Lower leg skin (tissue), 4 donors: ENCODE measurements around the gene ASPN. TPM values are rescaled to one million over a fixed set of nuclear protein-coding genes. Genes with fewer than 3 reads are reported as not detected.

Experiments used
- DNase-seq, 2 donors: peaks; one replicate each; pipeline ENCODE4 v3.0.0-alpha.2; 2019; ENCODE audit warnings: low spot score in 2 of 2
- H3K4me3 ChIP-seq: fragments of 200-600 bp; sonication (generic); 2 replicates; pipeline ENCODE4 v1.5.1; 2017; ENCODE audit warnings: mild to moderate bottlenecking, low read depth; ENCODE audit not compliant: poor library complexity, severe bottlenecking
- POLR2A ChIP-seq, 2 donors: fragments of 450-650 bp; IDR thresholded peaks; one replicate each; pipeline ENCODE4 v1.6.1; 2016 to 2017; ENCODE audit warnings: antibody characterized with exemption in 2 of 2, mild to moderate bottlenecking in 1 of 2, moderate library complexity in 1 of 2
- WGBS, 2 donors: methylation state at CpG; one replicate each; pipeline ENCODE4 v1.1.5; 2018; 5-methylcytosine and 5-hydroxymethylcytosine counted together
- intact Hi-C: fragments of 100-400 bp; cut with DNase I; formaldehyde crosslinking; loops from one replicate; pipeline ENCODE4 v1.15.0; 2023; ENCODE audit warnings: low total_unique reads
- total RNA-seq, 4 donors: library from RNA; depleted of rRNA; stranded (reverse); fragments of >200 nt; gene quantifications; one replicate each; pipeline ENCODE4 v1.1.0, GENCODE V29; 2016
- TF ChIP-seq, protein P1 (sequence below), 3 donors: fragments of 450-650 bp; IDR thresholded peaks; one replicate each; pipeline ENCODE4 v1.5.1; 2016; ENCODE audit warnings: antibody characterized with exemption in 3 of 3, mild to moderate bottlenecking in 3 of 3, moderate library complexity in 2 of 3

The ASPN gene
- total RNA-seq, 4 donors from 2014 or later, result 3.0 to 9.1 (median 5.7) TPM

DNA sequence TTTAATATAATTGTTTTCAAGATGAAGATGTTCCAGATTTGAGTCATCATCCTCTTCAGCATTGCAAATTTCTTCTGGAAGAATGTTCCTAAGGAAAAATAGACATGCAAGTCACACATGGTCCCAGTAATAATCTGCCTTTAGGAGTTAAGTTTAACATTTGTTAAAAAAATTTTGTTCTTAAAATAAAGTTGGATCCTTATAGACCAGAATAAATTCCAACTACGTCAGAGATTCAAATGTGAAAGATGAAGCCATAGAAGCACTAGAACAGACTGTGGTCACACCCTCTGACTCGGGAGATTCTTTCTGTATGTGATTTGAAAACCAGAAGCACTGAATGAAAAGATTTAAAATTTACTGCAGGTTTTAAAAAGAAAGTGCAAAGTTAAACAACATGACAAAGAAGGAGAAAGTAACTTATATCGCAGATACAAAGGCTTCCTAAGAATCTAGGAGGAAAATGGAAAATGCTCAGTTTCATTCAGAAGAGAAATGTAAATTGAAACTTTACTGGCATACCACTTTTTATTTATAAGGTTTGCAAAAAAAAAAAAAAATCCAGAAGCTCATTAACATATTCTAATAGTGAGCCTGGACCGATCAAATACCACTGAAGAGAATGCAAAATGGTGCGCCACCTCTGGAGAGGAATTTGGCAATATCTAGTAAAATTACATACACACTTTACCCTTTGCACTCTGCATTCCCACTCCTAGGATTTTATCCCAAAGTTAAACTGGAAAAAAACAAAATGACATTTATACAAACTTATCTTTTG is 14.3 kb upstream of the ASPN start:
- intact Hi-C loops, result no loop called here
- 61 to 63% methylated on average over 5 of the region's 5 CpGs for WGBS, 2 donors
- no peak overlapping the region for H3K4me3 ChIP-seq
- TF ChIP-seq, protein P1, sequence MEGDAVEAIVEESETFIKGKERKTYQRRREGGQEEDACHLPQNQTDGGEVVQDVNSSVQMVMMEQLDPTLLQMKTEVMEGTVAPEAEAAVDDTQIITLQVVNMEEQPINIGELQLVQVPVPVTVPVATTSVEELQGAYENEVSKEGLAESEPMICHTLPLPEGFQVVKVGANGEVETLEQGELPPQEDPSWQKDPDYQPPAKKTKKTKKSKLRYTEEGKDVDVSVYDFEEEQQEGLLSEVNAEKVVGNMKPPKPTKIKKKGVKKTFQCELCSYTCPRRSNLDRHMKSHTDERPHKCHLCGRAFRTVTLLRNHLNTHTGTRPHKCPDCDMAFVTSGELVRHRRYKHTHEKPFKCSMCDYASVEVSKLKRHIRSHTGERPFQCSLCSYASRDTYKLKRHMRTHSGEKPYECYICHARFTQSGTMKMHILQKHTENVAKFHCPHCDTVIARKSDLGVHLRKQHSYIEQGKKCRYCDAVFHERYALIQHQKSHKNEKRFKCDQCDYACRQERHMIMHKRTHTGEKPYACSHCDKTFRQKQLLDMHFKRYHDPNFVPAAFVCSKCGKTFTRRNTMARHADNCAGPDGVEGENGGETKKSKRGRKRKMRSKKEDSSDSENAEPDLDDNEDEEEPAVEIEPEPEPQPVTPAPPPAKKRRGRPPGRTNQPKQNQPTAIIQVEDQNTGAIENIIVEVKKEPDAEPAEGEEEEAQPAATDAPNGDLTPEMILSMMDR (IDR thresholded peaks at IDR 0.05), result no peak
- TF ChIP-seq POLR2A (IDR thresholded peaks at IDR 0.05), result no peak
- DNase-seq, result no peak

DNA sequence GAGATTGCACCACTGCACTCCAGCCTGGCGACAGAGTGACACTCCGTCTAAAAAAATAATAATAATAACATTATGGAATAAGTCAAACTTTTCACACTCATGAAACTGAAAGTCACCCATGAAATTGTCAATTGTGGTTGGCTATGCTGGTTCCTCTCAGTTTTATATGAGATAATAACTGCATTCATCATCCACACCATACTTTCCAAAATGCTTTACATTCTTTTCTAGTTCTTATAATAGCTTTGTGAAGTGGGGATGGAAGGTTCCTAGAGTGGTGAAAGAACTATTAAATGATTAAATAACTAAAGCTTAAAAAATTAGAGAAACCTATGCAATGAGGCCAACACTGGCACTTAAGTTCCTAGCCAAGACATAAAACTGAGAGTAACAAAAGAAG is 12.6 kb upstream of the ASPN start:
- WGBS, 2 donors, result 95 to 96% methylated on average over 2 of the region's 2 CpGs
- TF ChIP-seq, protein P1 (IDR thresholded peaks at IDR 0.05), result no peak
- no peak for TF ChIP-seq POLR2A (IDR thresholded peaks at IDR 0.05)
- no peak for DNase-seq
- no peak overlapping the region for H3K4me3 ChIP-seq
- intact Hi-C loops, result no loop called here

DNA sequence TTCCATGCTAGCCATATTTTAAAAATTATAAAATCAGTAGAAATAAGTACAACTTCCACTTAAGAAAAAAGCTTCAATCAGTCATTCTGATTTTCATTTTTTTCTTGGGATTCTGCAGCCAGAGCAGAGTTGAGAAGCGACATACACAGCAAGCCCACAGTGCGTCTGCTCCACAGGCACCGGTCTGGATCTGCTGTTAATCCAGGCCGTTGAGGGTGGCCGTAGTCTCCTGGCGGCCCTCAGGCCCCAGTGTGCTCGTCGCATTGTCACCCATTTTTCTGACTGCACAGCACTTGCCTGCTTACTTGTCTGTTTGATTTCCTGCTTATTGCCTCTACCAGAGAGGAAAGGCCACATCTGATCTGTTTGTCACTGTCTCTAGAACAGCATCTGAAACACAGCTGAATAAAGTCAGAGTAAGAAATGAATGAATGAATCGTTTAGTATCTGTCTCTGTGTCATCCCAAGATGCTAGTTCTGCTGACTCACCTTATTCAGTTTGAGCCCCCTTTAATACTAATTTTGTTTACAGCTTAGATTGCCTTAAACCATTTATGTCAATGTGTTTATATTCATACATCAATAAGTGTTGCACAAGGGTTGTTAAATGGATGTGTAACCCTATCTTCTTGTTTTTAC is 11.6 kb upstream of the ASPN start:
- H3K4me3 ChIP-seq, result no peak overlapping the region
- WGBS, 2 donors, result 80 to 87% methylated on average over 9 of the region's 9 CpGs
- no peak for DNase-seq
- no peak for TF ChIP-seq POLR2A (IDR thresholded peaks at IDR 0.05)
- TF ChIP-seq, protein P1 (IDR thresholded peaks at IDR 0.05), result no peak
- intact Hi-C loops, result no loop called here

DNA sequence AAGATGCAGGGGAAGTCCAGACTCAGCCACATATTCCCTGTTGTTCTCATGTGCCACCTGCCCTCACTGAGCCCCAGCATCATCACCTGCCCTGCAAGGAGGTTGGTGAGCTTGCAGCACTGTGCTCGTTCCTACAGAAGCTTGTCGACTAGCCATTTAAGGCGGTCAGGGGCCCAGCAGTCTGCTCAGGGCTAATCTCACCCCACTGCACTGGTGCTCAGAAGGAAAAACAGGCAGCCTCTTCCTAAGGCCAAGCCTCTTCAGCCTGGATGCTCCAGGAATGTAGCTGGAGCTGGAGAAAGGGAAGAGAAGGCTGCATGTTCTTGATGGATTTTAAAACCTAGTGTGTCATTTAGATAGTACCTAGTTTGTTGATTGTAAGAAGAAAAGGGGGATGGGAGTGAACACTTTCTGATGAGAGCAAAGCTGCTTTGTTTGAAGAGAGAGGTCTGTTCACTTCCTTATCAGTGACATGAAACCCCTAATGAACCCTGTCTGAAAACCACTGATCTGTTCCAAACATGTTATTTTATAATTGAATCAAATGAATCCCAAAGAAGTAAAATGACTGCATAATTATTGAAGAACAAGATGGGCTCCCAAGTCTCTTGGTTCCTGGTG is 10.6 kb upstream of the ASPN start:
- H3K4me3 ChIP-seq, result no peak overlapping the region
- TF ChIP-seq POLR2A (IDR thresholded peaks at IDR 0.05), result no peak
- TF ChIP-seq, protein P1 (IDR thresholded peaks at IDR 0.05), result no peak
- 80 to 83% methylated on average over 2 to 3 of the region's 3 CpGs for WGBS, 2 donors
- intact Hi-C loops, result no loop called here
- DNase-seq, result no peak

DNA sequence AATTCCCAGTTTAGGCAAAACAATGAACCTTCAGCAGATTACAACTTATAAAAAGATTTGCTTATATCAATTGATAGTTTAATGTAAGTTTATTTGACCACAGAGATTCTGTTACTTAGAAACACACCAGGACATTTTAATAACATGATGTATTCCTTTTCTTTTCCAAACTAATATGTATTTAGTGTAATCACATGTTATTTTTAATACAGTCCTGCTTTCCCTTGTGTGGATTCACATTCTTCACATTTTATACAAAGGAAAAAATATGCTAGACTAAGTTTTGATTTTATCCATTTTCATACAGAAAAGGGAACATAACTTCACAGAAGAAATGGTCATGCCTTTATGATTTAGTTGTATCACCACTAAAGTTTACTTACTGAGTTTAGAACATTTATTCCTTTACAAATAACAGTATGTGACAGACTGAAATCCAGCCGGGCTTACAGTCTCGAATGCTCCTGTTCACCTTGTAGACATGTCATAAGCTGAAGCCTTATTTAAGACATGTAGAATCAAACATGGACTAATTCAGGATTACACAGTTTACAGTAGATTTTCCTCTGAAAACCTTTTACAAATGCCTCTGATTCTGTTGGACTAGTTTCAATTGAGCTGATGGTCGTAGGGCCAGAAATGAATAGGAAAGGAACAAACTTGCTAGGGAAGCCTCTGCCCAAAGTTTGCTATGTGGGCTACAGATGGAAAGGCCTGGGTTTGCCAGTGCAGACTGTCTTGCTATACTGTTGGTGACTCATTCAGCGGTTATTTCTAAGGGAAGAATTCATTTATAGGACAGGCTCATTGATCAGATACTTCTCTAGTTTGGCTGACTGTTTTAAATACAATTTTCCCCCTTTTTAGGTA is 6.6 kb upstream of the ASPN start:
- H3K4me3 ChIP-seq, result no peak overlapping the region
- TF ChIP-seq, protein P1 (IDR thresholded peaks at IDR 0.05), result no peak
- no peak for TF ChIP-seq POLR2A (IDR thresholded peaks at IDR 0.05)
- whole genome bisulfite sequencing, 2 donors, result 48 to 58% methylated on average over 4 of the region's 4 CpGs
- intact Hi-C loops, result no loop called here
- no peak for DNase-seq
